B cell (primary cell): Measurements from ENCODE around the gene RAD50.

Source experiments
- EZH2 ChIP-seq: IDR thresholded peaks from 2 replicates; pipeline ENCODE4 v1.6.1; 2012; ENCODE audit warnings: borderline replicate concordance, low read depth, mild to moderate bottlenecking, moderate library complexity, low read length; ENCODE audit not compliant: insufficient read depth, poor library complexity, severe bottlenecking
- TF ChIP-seq, protein P1 (sequence below): fragments of 200-600 bp; IDR thresholded peaks from one replicate; pipeline ENCODE4 v1.8.0; 2022; ENCODE audit warnings: antibody characterized with exemption, mild to moderate bottlenecking

DNA sequence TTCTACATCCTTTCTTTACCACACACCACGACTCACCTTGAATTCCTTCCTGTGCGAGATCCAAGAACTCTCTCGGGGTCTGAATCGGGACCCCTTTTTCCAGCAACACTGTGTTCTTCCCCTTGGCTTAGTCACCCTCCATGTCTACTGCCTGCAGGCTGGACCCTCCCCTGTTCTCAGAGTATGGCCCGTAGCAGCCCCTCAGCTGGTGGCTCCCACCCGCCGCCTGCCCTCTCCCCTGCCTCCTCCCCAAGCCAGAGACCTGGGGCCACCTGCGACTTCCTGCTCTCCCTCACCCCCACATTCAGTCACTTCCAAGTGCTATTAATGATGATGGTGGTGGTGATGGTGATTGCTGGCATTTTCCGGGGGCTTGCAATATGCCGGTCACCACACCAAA, 110.5 kb downstream of the RAD50 start:
- TF ChIP-seq, protein P1, sequence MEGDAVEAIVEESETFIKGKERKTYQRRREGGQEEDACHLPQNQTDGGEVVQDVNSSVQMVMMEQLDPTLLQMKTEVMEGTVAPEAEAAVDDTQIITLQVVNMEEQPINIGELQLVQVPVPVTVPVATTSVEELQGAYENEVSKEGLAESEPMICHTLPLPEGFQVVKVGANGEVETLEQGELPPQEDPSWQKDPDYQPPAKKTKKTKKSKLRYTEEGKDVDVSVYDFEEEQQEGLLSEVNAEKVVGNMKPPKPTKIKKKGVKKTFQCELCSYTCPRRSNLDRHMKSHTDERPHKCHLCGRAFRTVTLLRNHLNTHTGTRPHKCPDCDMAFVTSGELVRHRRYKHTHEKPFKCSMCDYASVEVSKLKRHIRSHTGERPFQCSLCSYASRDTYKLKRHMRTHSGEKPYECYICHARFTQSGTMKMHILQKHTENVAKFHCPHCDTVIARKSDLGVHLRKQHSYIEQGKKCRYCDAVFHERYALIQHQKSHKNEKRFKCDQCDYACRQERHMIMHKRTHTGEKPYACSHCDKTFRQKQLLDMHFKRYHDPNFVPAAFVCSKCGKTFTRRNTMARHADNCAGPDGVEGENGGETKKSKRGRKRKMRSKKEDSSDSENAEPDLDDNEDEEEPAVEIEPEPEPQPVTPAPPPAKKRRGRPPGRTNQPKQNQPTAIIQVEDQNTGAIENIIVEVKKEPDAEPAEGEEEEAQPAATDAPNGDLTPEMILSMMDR: no peak
- TF ChIP-seq EZH2: no peak
